ENCODE results near the gene TRMT2A.

DNA sequence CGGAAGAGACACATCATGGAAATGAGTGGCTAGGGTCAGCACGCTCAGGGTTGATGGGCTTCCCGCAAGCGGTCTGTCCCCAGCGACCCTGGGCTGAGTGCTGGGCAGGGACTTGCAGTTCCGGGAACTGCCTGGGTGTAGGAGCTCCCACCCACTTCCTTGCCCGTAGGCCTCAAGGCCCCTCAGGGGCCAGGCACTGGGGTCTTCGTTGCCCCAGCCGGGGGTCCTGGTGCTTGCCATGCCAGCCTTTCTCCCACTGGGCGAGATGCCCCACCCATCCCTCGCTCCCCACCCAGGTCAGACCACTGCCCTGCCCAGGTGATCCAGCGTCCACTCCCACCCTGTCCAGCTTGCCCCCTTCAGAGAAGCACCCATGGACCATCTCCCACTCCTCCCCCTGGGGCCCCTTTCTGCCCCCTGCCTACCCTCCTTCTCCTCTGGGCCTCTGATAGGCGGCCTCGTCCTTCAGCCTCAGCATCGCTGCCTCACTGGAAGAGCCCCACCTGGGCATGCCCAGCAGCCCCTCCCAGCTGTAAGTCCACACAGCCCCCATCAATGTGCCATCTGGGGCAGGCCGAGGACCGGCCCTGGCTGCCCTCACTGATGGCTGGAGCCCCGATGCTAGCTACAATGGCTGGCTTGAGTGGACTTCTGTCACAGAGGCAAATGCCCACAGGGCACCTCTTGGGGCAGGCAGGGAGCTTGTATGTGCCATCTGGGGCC, 54.8 kb downstream of the TRMT2A start:
- TF ChIP-seq CREB1 (IDR thresholded peaks at IDR 0.05; ENCODE audit: low read depth): no peak
- TF ChIP-seq, protein P1, sequence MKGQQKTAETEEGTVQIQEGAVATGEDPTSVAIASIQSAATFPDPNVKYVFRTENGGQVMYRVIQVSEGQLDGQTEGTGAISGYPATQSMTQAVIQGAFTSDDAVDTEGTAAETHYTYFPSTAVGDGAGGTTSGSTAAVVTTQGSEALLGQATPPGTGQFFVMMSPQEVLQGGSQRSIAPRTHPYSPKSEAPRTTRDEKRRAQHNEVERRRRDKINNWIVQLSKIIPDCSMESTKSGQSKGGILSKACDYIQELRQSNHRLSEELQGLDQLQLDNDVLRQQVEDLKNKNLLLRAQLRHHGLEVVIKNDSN (IDR thresholded peaks at IDR 0.05): no peak
- TF ChIP-seq CEBPB (IDR thresholded peaks at IDR 0.05): no peak
- TF ChIP-seq TAF1 (IDR thresholded peaks at IDR 0.05; ENCODE audit: low read depth): no peak
- TF ChIP-seq EP300 (IDR thresholded peaks at IDR 0.05; ENCODE audit: borderline replicate concordance): no peak
- no peak for TF ChIP-seq RAD21 (IDR thresholded peaks at IDR 0.05; ENCODE audit: low read depth)
- no peak for TF ChIP-seq FOXM1 (IDR thresholded peaks at IDR 0.05; ENCODE audit: borderline replicate concordance, low read depth)
- TF ChIP-seq NFIC (IDR thresholded peaks at IDR 0.05): no peak
- TF ChIP-seq TCF12 (IDR thresholded peaks at IDR 0.05; ENCODE audit: low read depth): no peak

All from Ishikawa (cell line).